ENCODE results near the gene DCP1A.

DNA sequence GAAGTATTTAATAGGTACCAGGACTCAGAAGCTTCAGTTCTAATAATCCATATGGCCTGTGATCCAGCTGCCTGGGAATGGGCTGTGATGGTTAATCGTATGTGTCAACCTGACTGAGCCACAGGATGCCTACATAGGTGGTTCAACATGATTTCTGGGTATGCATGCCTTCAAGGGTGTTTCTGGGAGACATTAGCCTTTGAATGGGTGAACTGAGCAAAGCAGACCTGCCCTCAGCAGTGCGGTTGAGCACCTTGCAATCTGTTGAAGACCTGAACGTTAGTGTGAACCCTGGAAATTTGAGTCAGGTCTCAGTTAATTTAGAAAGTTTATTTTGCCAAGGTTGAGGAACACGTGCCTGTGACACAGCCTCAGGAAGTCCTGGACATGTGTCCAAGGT, 68.7 kb downstream of the DCP1A start:
- TF ChIP-seq, protein P1, sequence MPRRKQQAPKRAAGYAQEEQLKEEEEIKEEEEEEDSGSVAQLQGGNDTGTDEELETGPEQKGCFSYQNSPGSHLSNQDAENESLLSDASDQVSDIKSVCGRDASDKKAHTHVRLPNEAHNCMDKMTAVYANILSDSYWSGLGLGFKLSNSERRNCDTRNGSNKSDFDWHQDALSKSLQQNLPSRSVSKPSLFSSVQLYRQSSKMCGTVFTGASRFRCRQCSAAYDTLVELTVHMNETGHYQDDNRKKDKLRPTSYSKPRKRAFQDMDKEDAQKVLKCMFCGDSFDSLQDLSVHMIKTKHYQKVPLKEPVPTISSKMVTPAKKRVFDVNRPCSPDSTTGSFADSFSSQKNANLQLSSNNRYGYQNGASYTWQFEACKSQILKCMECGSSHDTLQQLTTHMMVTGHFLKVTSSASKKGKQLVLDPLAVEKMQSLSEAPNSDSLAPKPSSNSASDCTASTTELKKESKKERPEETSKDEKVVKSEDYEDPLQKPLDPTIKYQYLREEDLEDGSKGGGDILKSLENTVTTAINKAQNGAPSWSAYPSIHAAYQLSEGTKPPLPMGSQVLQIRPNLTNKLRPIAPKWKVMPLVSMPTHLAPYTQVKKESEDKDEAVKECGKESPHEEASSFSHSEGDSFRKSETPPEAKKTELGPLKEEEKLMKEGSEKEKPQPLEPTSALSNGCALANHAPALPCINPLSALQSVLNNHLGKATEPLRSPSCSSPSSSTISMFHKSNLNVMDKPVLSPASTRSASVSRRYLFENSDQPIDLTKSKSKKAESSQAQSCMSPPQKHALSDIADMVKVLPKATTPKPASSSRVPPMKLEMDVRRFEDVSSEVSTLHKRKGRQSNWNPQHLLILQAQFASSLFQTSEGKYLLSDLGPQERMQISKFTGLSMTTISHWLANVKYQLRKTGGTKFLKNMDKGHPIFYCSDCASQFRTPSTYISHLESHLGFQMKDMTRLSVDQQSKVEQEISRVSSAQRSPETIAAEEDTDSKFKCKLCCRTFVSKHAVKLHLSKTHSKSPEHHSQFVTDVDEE (CRISPR knock-in tag; IDR thresholded peaks at IDR 0.05) = no peak
- no peak for TF ChIP-seq ZFP30 (CRISPR knock-in tag; IDR thresholded peaks at IDR 0.05)
